ENCODE measurements around the gene GPATCH2L. TPM values are rescaled to one million over a fixed set of nuclear protein-coding genes. Genes with fewer than 3 reads are reported as not detected.

GPATCH2L gene
- total RNA-seq, 1 donor from 2014 or later, result 115 TPM

DNA sequence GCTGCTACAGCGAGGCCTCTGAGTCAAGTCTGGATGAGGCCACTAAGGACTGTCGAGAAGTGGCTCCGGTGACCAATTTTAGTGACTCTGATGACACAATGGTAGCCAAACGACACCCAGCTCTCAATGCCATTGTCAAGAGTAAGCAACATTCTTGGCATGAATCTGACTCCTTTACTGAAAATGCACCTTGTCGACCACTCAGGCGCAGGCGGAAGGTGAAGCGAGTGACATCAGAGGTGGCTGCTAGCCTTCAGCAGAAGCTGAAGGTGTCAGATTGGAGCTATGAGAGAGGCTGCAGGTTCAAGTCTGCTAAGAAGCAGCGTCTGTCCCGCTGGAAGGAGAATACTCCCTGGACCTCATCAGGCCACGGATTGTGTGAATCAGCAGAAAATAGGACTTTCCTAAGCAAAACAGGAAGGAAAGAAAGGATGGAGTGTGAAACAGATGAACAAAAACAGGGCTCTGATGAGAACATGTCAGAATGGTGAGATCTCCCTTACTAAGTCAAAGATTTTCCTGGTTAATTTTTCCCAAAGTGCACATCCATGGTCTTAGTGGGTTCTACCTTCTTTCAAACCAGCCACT is 2.9 kb downstream of the GPATCH2L start:
- peaks cover 4% of the 10 kb centered on the region for H3K36me3 Mint-ChIP-seq (ENCODE audit: unreplicated experiment)

DNA sequence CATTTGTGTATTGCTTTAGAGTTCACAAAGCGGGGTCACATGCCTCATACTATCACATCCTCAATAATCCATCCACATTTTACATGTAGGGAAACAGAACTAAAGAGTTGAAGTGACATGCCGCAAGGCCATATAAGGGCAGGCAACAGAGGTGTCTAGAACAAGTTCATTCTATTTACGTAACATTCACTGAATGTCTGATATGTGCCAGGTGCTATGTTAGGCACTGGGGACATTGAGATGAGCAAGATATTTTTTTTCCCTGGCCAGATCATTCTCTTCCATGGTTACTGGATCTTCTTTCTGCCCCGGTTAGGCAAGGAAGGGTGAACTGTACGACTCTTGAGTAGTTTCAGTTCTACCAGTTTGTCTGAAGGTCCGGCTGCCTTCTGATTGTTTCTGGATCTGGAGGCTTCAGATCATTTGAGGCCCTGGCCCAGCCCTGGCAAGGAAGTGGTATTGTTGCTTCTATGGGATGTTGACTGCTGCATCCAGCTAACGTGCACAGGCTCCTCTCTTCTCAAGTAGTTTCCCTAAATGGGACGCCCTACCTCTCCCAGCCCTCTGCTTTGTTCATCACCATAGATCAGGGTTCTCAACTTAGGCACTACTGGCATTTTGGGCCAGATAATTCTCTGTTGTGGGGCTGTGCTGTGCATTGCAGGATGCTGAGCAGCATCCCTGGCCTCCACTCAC is 12.1 kb downstream of the GPATCH2L start:
- TF ChIP-seq CTCF (IDR thresholded peaks at IDR 0.05; ENCODE audit: partially characterized antibody, unreplicated experiment), result no peak
- no peak for DNase-seq
- Mint-ChIP-seq H3K4me1 (ENCODE audit: low read depth, unreplicated experiment) (peaks cover 4% of the 10 kb centered on the region), H3K9me3 (ENCODE audit: unreplicated experiment) (peaks cover 3% of the 10 kb centered on the region), H3K27me3 (ENCODE audit: unreplicated experiment) (no peaks in the 10 kb centered on the region), H3K4me3 (ENCODE audit: unreplicated experiment) (no peak overlapping the region), H3K27ac (ENCODE audit: unreplicated experiment) (no peak overlapping the region), H3K36me3 (ENCODE audit: unreplicated experiment) (peaks cover 14% of the 10 kb centered on the region)

More for the DNA sequence above, 2.9 kb downstream of the GPATCH2L start:
- Mint-ChIP-seq H3K27me3 (ENCODE audit: unreplicated experiment) (peaks cover 3% of the 10 kb centered on the region), H3K4me3 (ENCODE audit: unreplicated experiment) (peak overlapping the region; percentile 80), H3K9me3 (ENCODE audit: unreplicated experiment) (peaks cover 7% of the 10 kb centered on the region), H3K27ac (ENCODE audit: unreplicated experiment) (no peak overlapping the region), H3K4me1 (ENCODE audit: low read depth, unreplicated experiment) (peaks cover 32% of the 10 kb centered on the region)
- TF ChIP-seq CTCF (IDR thresholded peaks at IDR 0.05; ENCODE audit: partially characterized antibody, unreplicated experiment), result no peak
- no peak for DNase-seq

- no peaks in the 10 kb centered on the region for H3K9me3 Mint-ChIP-seq (ENCODE audit: unreplicated experiment)
- peaks cover 10% of the 10 kb centered on the region for H3K36me3 Mint-ChIP-seq (ENCODE audit: unreplicated experiment)
- peaks cover 10% of the 10 kb centered on the region for H3K4me1 Mint-ChIP-seq (ENCODE audit: low read depth, unreplicated experiment)
- no peaks in the 10 kb centered on the region for H3K27me3 Mint-ChIP-seq (ENCODE audit: unreplicated experiment)
- no peak for TF ChIP-seq CTCF (IDR thresholded peaks at IDR 0.05; ENCODE audit: partially characterized antibody, unreplicated experiment)
- H3K27ac Mint-ChIP-seq (ENCODE audit: unreplicated experiment), result no peak overlapping the region
- H3K4me3 Mint-ChIP-seq (ENCODE audit: unreplicated experiment), result no peak overlapping the region
- DNase-seq, result no peak
Observed at GRCh38 chr14:76168531-76168930, 16.8 kb downstream of the GPATCH2L start.

- no peak for TF ChIP-seq CTCF (IDR thresholded peaks at IDR 0.05; ENCODE audit: partially characterized antibody, unreplicated experiment)
- no peak overlapping the region for H3K4me3 Mint-ChIP-seq (ENCODE audit: unreplicated experiment)
- DNase-seq, result no peak
- no peak overlapping the region for H3K27ac Mint-ChIP-seq (ENCODE audit: unreplicated experiment)
- peaks cover 6% of the 10 kb centered on the region for H3K4me1 Mint-ChIP-seq (ENCODE audit: low read depth, unreplicated experiment)
- no peaks in the 10 kb centered on the region for H3K9me3 Mint-ChIP-seq (ENCODE audit: unreplicated experiment)
- no peaks in the 10 kb centered on the region for H3K27me3 Mint-ChIP-seq (ENCODE audit: unreplicated experiment)
- H3K36me3 Mint-ChIP-seq (ENCODE audit: unreplicated experiment), result peaks cover 5% of the 10 kb centered on the region
Observed at GRCh38 chr14:76169776-76170175, 18.1 kb downstream of the GPATCH2L start.

DNA sequence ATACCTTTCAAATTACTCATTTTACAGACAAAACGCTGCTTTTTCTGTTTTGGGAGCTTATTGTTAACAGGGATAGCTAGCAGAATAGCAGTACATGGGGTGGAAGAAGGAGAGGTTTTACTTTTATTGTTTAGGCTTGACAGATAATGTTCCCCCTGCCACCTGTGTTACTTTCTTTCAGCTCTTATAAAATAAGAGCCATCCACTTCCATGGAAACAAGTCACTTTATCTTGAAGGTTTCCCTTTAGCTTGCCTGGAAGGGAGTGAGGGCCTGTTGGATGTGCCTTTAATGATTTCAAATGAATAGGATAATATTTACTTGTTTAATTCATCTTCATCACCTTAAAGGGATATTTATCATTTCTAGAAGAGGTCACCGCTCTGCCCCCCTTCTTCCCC is 23.3 kb downstream of the GPATCH2L start:
- no peak for DNase-seq
- Mint-ChIP-seq H3K36me3 (ENCODE audit: unreplicated experiment) (peaks cover 8% of the 10 kb centered on the region), H3K4me1 (ENCODE audit: low read depth, unreplicated experiment) (peaks cover 6% of the 10 kb centered on the region), H3K27ac (ENCODE audit: unreplicated experiment) (no peak overlapping the region), H3K9me3 (ENCODE audit: unreplicated experiment) (no peaks in the 10 kb centered on the region), H3K4me3 (ENCODE audit: unreplicated experiment) (no peak overlapping the region), H3K27me3 (ENCODE audit: unreplicated experiment) (no peaks in the 10 kb centered on the region)
- TF ChIP-seq CTCF (IDR thresholded peaks at IDR 0.05; ENCODE audit: partially characterized antibody, unreplicated experiment), result no peak
